ENCODE results near the gene MAP1LC3B2. TPM values are rescaled to one million over a fixed set of nuclear protein-coding genes. Genes with fewer than 3 reads are reported as not detected.
A peak's percentile ranks its signal among the peaks of the same experiment; 100 is the strongest.

Gene MAP1LC3B2
- total RNA-seq, 4 donors from 2014 or later, result 1.1 to 1.8 (median 1.8) TPM; not detected in 1

- H3K36me3 ChIP-seq, result no peaks in the 10 kb centered on the region
- TF ChIP-seq POLR2A (IDR thresholded peaks at IDR 0.05), result no peak
- no peak for TF ChIP-seq CTCF (IDR thresholded peaks at IDR 0.05)
- no peak for ATAC-seq
- H3K4me3 ChIP-seq, result no peak overlapping the region
- H3K27me3 ChIP-seq, result no peaks in the 10 kb centered on the region
- H3K4me1 ChIP-seq, result peaks cover 0 to 20% (median 3%) of the 10 kb centered on the region in 3 donors
- H3K9me3 ChIP-seq, result no peaks in the 10 kb centered on the region
- no peak overlapping the region for H3K27ac ChIP-seq
- WGBS, 2 donors (ENCODE audit: low coverage in 1 of 2), result 70 to 78% methylated on average over 2 to 9 of the region's 10 CpGs
Observed at GRCh38 chr12:116549993-116550392, 9.2 kb upstream of the MAP1LC3B2 start.

- Histone ChIP-seq H3K27me3 (no peaks in the 10 kb centered on the region), H3K4me1 (peaks cover 0 to 10% (median 3%) of the 10 kb centered on the region in 3 donors), H3K4me3 (no peak overlapping the region), H3K9me3 (no peaks in the 10 kb centered on the region), H3K27ac (no peak overlapping the region), H3K36me3 (no peaks in the 10 kb centered on the region)
- ATAC-seq, result no peak
- no peak for TF ChIP-seq EP300 (IDR thresholded peaks at IDR 0.05)
- TF ChIP-seq POLR2AphosphoS5 (IDR thresholded peaks at IDR 0.05), result no peak
- TF ChIP-seq CTCF (IDR thresholded peaks at IDR 0.05), result no peak
- TF ChIP-seq POLR2A (IDR thresholded peaks at IDR 0.05), result no peak
- 81 to 83% methylated on average over 2 of the region's 2 CpGs for WGBS, 2 donors (ENCODE audit: low coverage in 1 of 2)
Observed at GRCh38 chr12:116551151-116551550, 8.0 kb upstream of the MAP1LC3B2 start.

GRCh38 chr12:116551619-116551951 is 7.6 kb upstream of the MAP1LC3B2 start:
- Histone ChIP-seq H3K27me3 (no peaks in the 10 kb centered on the region), H3K4me1 (peaks cover 0 to 10% (median 3%) of the 10 kb centered on the region in 3 donors), H3K9me3 (no peaks in the 10 kb centered on the region), H3K36me3 (no peaks in the 10 kb centered on the region), H3K4me3 (no peak overlapping the region), H3K27ac (no peak overlapping the region)
- TF ChIP-seq POLR2AphosphoS5 (IDR thresholded peaks at IDR 0.05) (no peak), POLR2A (IDR thresholded peaks at IDR 0.05) (no peak), CTCF (IDR thresholded peaks at IDR 0.05) (no peak), EP300 (IDR thresholded peaks at IDR 0.05) (no peak)
- 93 to 100% methylated on average over 1 of the region's 2 CpGs for WGBS, 2 donors (ENCODE audit: low coverage in 1 of 2)
- no peak for ATAC-seq

GRCh38 chr12:116551952-116552772 is 7.0 kb upstream of the MAP1LC3B2 start:
- Histone ChIP-seq H3K27me3 (no peaks in the 10 kb centered on the region), H3K27ac (no peak overlapping the region), H3K4me1 (peaks cover 0 to 10% (median 3%) of the 10 kb centered on the region in 3 donors), H3K4me3 (no peak overlapping the region), H3K9me3 (no peaks in the 10 kb centered on the region), H3K36me3 (no peaks in the 10 kb centered on the region)
- no peak for TF ChIP-seq CTCF (IDR thresholded peaks at IDR 0.05)
- no peak for TF ChIP-seq POLR2A (IDR thresholded peaks at IDR 0.05)
- TF ChIP-seq EP300 (IDR thresholded peaks at IDR 0.05), result no peak
- TF ChIP-seq POLR2AphosphoS5 (IDR thresholded peaks at IDR 0.05), result peak; percentile 18
- no peak for ATAC-seq
- WGBS, 2 donors (ENCODE audit: low coverage in 1 of 2), result 86 to 89% methylated on average over 7 to 15 of the region's 16 CpGs

- ATAC-seq, result no peak
- Histone ChIP-seq H3K36me3 (no peaks in the 10 kb centered on the region), H3K27ac (no peak overlapping the region)
Observed at GRCh38 chr12:116552773-116553373, 6.3 kb upstream of the MAP1LC3B2 start.

More at GRCh38 chr12:116552773-116553373, 6.3 kb upstream of the MAP1LC3B2 start:
- Histone ChIP-seq H3K9me3 (no peaks in the 10 kb centered on the region), H3K4me1 (peaks cover 0 to 10% (median 3%) of the 10 kb centered on the region in 3 donors), H3K4me3 (no peak overlapping the region), H3K27me3 (no peaks in the 10 kb centered on the region)
- no peak for TF ChIP-seq CTCF (IDR thresholded peaks at IDR 0.05)
- TF ChIP-seq POLR2A (IDR thresholded peaks at IDR 0.05), result no peak
- no peak for TF ChIP-seq POLR2AphosphoS5 (IDR thresholded peaks at IDR 0.05)
- TF ChIP-seq EP300 (IDR thresholded peaks at IDR 0.05), result no peak
- WGBS, 2 donors (ENCODE audit: low coverage in 1 of 2), result 80 to 87% methylated on average over 6 to 12 of the region's 17 CpGs

Measured in gastroesophageal sphincter (tissue), 4 donors.